HCT116 (cell line): ENCODE results near the gene LINC00305. TPM values are rescaled to one million over a fixed set of nuclear protein-coding genes. Genes with fewer than 3 reads are reported as not detected.

Experiments used
- ATAC-seq: fragments of 200-7000 bp; cut with Tn5 transposase; 2 replicates; pipeline ENCODE4 v1.9.1; 2020; ENCODE audit warnings: mild to moderate bottlenecking, moderate library complexity
- BruUV-seq: library from RNA; stranded (reverse); fragments of 400-500 nt; replicated peaks from 2 replicates; lab custom pipeline; 2021; lab: Mats Ljungman, UMichigan
- CTCF ChIA-PET: fragments of 300-600 bp; sonication (Branson Sonifier 250); formaldehyde crosslinking; loops from one replicate; lab custom pipeline; 2021; ENCODE audit warnings: antibody characterized with exemption; lab: Charles Lee
- POLR2A ChIA-PET: fragments of 300-600, 350-600 bp; sonication (Branson Sonifier 250); formaldehyde crosslinking; loops from one replicate; lab custom pipeline; 2021; ENCODE audit warnings: antibody characterized with exemption; lab: Charles Lee
- RAD21 ChIA-PET, 2 experiments: fragments of 300-600 bp; sonication (Branson Sonifier 250); formaldehyde crosslinking; loops; one replicate each; lab custom pipeline; 2023; ENCODE audit warnings: low total read pairs in 2 of 2; ENCODE audit not compliant: uncharacterized antibody in 2 of 2, unreplicated experiment in 2 of 2, low non-redundant PET in 1 of 2; lab: Charles Lee
- DNase-seq: peaks from one replicate; pipeline ENCODE4 v3.0.0-alpha.2; 2010; ENCODE audit warnings: low read depth, low spot score
- H2AFZ ChIP-seq: fragments of 200-600 bp; shearing (Covaris generic), sonication (generic); 2 replicates; pipeline ENCODE4 v1.6.1; 2017; ENCODE audit warnings: low read depth, mixed run types, mixed read lengths, antibody characterized with exemption, low read length; ENCODE audit not compliant: poor library complexity, severe bottlenecking
- H3K27ac ChIP-seq: 2 replicates; pipeline ENCODE4 v1.5.1; 2012; ENCODE audit warnings: low read depth, low read length
- H3K27me3 ChIP-seq: fragments of 200-600 bp; sonication (generic); 2 replicates; pipeline ENCODE4 v1.6.1; 2016; ENCODE audit warnings: mixed run types, low read length, mixed read lengths; ENCODE audit not compliant: insufficient read depth
- H3K36me3 ChIP-seq, 2 experiments: fragments of 200-500 bp in 1 of 2; fragments of 200-600 bp in 1 of 2; sonication (Bioruptor generic) in 1 of 2; sonication (generic) in 1 of 2; 2 replicates each; pipeline versions ENCODE4 v1.5.1 to v1.6.1; 2014 to 2016; ENCODE audit warnings: low read length in 2 of 2, inconsistent platforms in 1 of 2, mixed read lengths in 1 of 2, mixed run types in 1 of 2; ENCODE audit not compliant: insufficient read depth in 2 of 2, control insufficient read depth in 1 of 2
- H3K4me1 ChIP-seq, 2 experiments: fragments of 200-600 bp in 1 of 2; sonication (generic) in 1 of 2; 2 replicates each; pipeline versions ENCODE4 v1.5.1 to v1.6.1; 2012 to 2017; ENCODE audit warnings: low read length in 2 of 2, inconsistent platforms in 1 of 2, mild to moderate bottlenecking in 1 of 2, mixed read lengths in 1 of 2, mixed run types in 1 of 2, moderate library complexity in 1 of 2; ENCODE audit not compliant: insufficient read depth in 2 of 2, control insufficient read depth in 1 of 2
- H3K4me2 ChIP-seq: fragments of 200-600 bp; sonication (generic); 2 replicates; pipeline ENCODE4 v1.6.1; 2017; ENCODE audit warnings: mixed run types, low read length, mixed read lengths
- H3K4me3 ChIP-seq, 2 experiments: fragments of 200-600 bp in 1 of 2; sonication (generic) in 1 of 2; replicated peaks in 1 of 2; 2 replicates each; pipeline ENCODE4 v1.5.1; 2011 to 2016; ENCODE audit warnings: low read length in 2 of 2, control low read depth in 1 of 2, low read depth in 1 of 2, mild to moderate bottlenecking in 1 of 2, mixed read lengths in 1 of 2, mixed run types in 1 of 2
- H3K79me2 ChIP-seq: fragments of 200-600 bp; sonication (generic); 2 replicates; pipeline ENCODE4 v1.6.1; 2017; ENCODE audit warnings: mild to moderate bottlenecking, mixed run types, low read length, moderate library complexity, mixed read lengths; ENCODE audit not compliant: insufficient read depth
- H3K9ac ChIP-seq: fragments of 200-600 bp; sonication (generic); 2 replicates; pipeline ENCODE4 v1.6.1; 2016; ENCODE audit warnings: low read length, mixed read lengths
- H3K9me2 ChIP-seq: fragments of 200-600 bp; sonication (generic), shearing (Covaris generic); 2 replicates; pipeline ENCODE4 v1.6.1; 2017; ENCODE audit warnings: mixed run types, mild to moderate bottlenecking, moderate library complexity; ENCODE audit not compliant: insufficient read depth
- H3K9me3 ChIP-seq, 2 experiments: fragments of 200-500 bp in 1 of 2; fragments of 200-600 bp in 1 of 2; sonication (Bioruptor generic) in 1 of 2; sonication (generic) in 1 of 2; 2 replicates each; pipeline ENCODE4 v1.6.1; 2014 to 2017; ENCODE audit warnings: low read length in 2 of 2, mixed read lengths in 2 of 2, inconsistent platforms in 1 of 2, low read depth in 1 of 2, mild to moderate bottlenecking in 1 of 2, mixed run types in 1 of 2, moderate library complexity in 1 of 2; ENCODE audit not compliant: control insufficient read depth in 1 of 2, insufficient read depth in 1 of 2
- H4K20me1 ChIP-seq: fragments of 200-600 bp; sonication (generic), shearing (Covaris generic); 2 replicates; pipeline ENCODE4 v1.6.1; 2017; ENCODE audit warnings: mixed run types, mild to moderate bottlenecking, moderate library complexity; ENCODE audit not compliant: insufficient read depth
- ATF3 ChIP-seq: IDR thresholded peaks from 2 replicates; pipeline ENCODE4 v1.6.1; 2012
- CBX3 ChIP-seq: IDR thresholded peaks from 2 replicates; pipeline ENCODE4 v1.6.1; 2012; ENCODE audit warnings: low read depth
- CEBPB ChIP-seq: IDR thresholded peaks from 2 replicates; pipeline ENCODE4 v1.6.1; 2012; ENCODE audit warnings: low read depth
- CTCF ChIP-seq, 3 experiments: fragments of 200-600 bp in 1 of 3; sonication (generic) in 1 of 3; IDR thresholded peaks in 2 of 3; conservative IDR thresholded peaks in 1 of 3; 2 replicates each; pipeline ENCODE4 v1.5.1; 2012 to 2017; ENCODE audit warnings: low read depth in 2 of 3, low read length in 2 of 3, antibody characterized with exemption in 1 of 3, borderline replicate concordance in 1 of 3, control low read depth in 1 of 3, mild to moderate bottlenecking in 1 of 3, mixed read lengths in 1 of 3, mixed run types in 1 of 3, moderate library complexity in 1 of 3; ENCODE audit not compliant: insufficient read depth in 1 of 3
- EGR1 ChIP-seq: IDR thresholded peaks from 2 replicates; pipeline ENCODE4 v1.6.1; 2012; ENCODE audit warnings: low read depth
- ELF1 ChIP-seq: IDR thresholded peaks from 2 replicates; pipeline ENCODE4 v1.6.1; 2012; ENCODE audit warnings: low read depth, borderline replicate concordance
- FOSL1 ChIP-seq: IDR thresholded peaks from 2 replicates; pipeline ENCODE4 v1.6.1; 2012; ENCODE audit warnings: low read depth
- MAX ChIP-seq: IDR thresholded peaks from 2 replicates; pipeline ENCODE4 v1.6.1; 2012
- POLR2A ChIP-seq: IDR thresholded peaks from 2 replicates; pipeline ENCODE4 v1.7.0; 2011; ENCODE audit warnings: borderline replicate concordance; ENCODE audit not compliant: insufficient read depth, insufficient read length; ENCODE audit errors: extremely low read depth
- POLR2AphosphoS5 ChIP-seq: IDR thresholded peaks from 2 replicates; pipeline ENCODE4 v1.6.1; 2011; ENCODE audit warnings: mild to moderate bottlenecking, low read depth, low read length, moderate library complexity
- RAD21 ChIP-seq: IDR thresholded peaks from 2 replicates; pipeline ENCODE4 v1.6.1; 2012; ENCODE audit warnings: low read depth, mild to moderate bottlenecking
- REST ChIP-seq: IDR thresholded peaks from 2 replicates; pipeline ENCODE4 v1.6.1; 2012; ENCODE audit warnings: low read depth
- SIN3A ChIP-seq: IDR thresholded peaks from 2 replicates; pipeline ENCODE4 v1.6.1; 2012; ENCODE audit warnings: low read depth
- SP1 ChIP-seq: IDR thresholded peaks from 2 replicates; pipeline ENCODE4 v1.6.1; 2012; ENCODE audit warnings: low read depth
- SRF ChIP-seq: IDR thresholded peaks from 2 replicates; pipeline ENCODE4 v1.6.1; 2012; ENCODE audit warnings: low read depth
- TCF7L2 ChIP-seq: IDR thresholded peaks from 2 replicates; pipeline ENCODE4 v1.7.0; 2011; ENCODE audit warnings: borderline replicate concordance, inconsistent platforms; ENCODE audit not compliant: insufficient read depth, insufficient read length; ENCODE audit errors: extremely low read depth
- YY1 ChIP-seq: IDR thresholded peaks from 2 replicates; pipeline ENCODE4 v1.6.1; 2011; ENCODE audit warnings: low read length, low read depth, moderate library complexity, mild to moderate bottlenecking; ENCODE audit not compliant: insufficient replicate concordance; ENCODE audit errors: extremely low read depth
- ZBTB33 ChIP-seq: IDR thresholded peaks from 2 replicates; pipeline ENCODE4 v1.6.1; 2011; ENCODE audit warnings: mild to moderate bottlenecking, low read length, moderate library complexity; ENCODE audit not compliant: insufficient replicate concordance; ENCODE audit errors: extremely low read depth
- ZNF274 ChIP-seq: fragments of 200-500 bp; sonication (Bioruptor generic); IDR thresholded peaks from 2 replicates; pipeline ENCODE4 v1.6.1; 2014; ENCODE audit warnings: mild to moderate bottlenecking, low read depth, low read length, inconsistent platforms
- intact Hi-C: fragments of 100-400 bp; cut with micrococcal nuclease; formaldehyde crosslinking; loops from 2 replicates; pipeline ENCODE4 v1.10.0; 2022
- total RNA-seq: library from RNA; stranded (reverse); gene quantifications from one replicate; pipeline ENCODE4 v1.2.1, GENCODE V29; 2021; ENCODE audit not compliant: unreplicated experiment

Gene LINC00305
- total RNA-seq, 1 experiment from 2014 or later: not detected

- H3K27me3 ChIP-seq: no peaks in the 10 kb centered on the region
- DNase-seq: no peak
- no peaks in the 10 kb centered on the region for H3K79me2 ChIP-seq
- H3K9me3 ChIP-seq: peaks cover 0 to 4% of the 10 kb centered on the region in 2 experiments; a peak in 1 of 4 replicates
- no peak overlapping the region for H3K4me3 ChIP-seq
- H3K9me2 ChIP-seq: no peaks in the 10 kb centered on the region
- no peaks in the 10 kb centered on the region for H3K36me3 ChIP-seq
- no peak for ATAC-seq
- no peak overlapping the region for H2AFZ ChIP-seq
- CTCF ChIA-PET: no interaction called here
- intact Hi-C loops: no loop called here
- H3K9ac ChIP-seq: no peak overlapping the region
- no peaks in the 10 kb centered on the region for H3K4me1 ChIP-seq
- H4K20me1 ChIP-seq: no peaks in the 10 kb centered on the region
- POLR2A ChIA-PET: no interaction called here
- BruUV-seq: no TSS peak
- RAD21 ChIA-PET: no interaction called here
- H3K4me2 ChIP-seq: no peak overlapping the region
- TF ChIP-seq POLR2AphosphoS5 (no peak), POLR2A (no peak), TCF7L2 (no peak), ZBTB33 (no peak), MAX (no peak), SRF (no peak), SP1 (no peak), YY1 (no peak), CEBPB (no peak), SIN3A (no peak), ATF3 (no peak), EGR1 (no peak), FOSL1 (no peak), REST (no peak), CTCF (IDR thresholded peaks at IDR 0.05 in 2 of 3, conservative IDR thresholded peaks at IDR 0.05 in 1 of 3; ENCODE audit: borderline replicate concordance in 1 of 3, insufficient read depth in 1 of 3, low read depth in 2 of 3, low read length in 2 of 3) (no peak), RAD21 (no peak), ZNF274 (no peak), ELF1 (no peak), CBX3 (no peak)
- no peak overlapping the region for H3K27ac ChIP-seq
Observed at GRCh38 chr18:64137914-64138313, 11.0 kb downstream of the LINC00305 start.
